GM12878 (cell line): Measurements from ENCODE around the gene DEFB124. TPM values are rescaled to one million over a fixed set of nuclear protein-coding genes. Genes with fewer than 3 reads are reported as not detected.

Experiments
- ATAC-seq: fragments of 200-7000 bp; cut with Tn5 transposase; 3 replicates; pipeline ENCODE4 v1.9.1; 2020; ENCODE audit warnings: mild to moderate bottlenecking, moderate library complexity
- BruUV-seq: library from RNA; stranded (reverse); fragments of 400-500 nt; replicated peaks from 2 replicates; lab custom pipeline; 2021; lab: Mats Ljungman, UMichigan
- CTCF ChIA-PET: fragments of 300-600 bp; sonication (Branson Sonifier 250); formaldehyde crosslinking; extraction: SDS; loops from one replicate; lab custom pipeline; 2021; ENCODE audit warnings: inconsistent platforms; lab: Yijun Ruan, JAX
- POLR2A ChIA-PET: fragments of 350-600 bp; formaldehyde crosslinking; extraction: SDS; loops from one replicate; lab custom pipeline; 2021; ENCODE audit warnings: inconsistent platforms; lab: Charles Lee
- RAD21 ChIA-PET: fragments of 300-600 bp; sonication (Branson Sonifier 250); formaldehyde crosslinking; loops from one replicate; lab custom pipeline; 2023; ENCODE audit warnings: antibody characterized with exemption; ENCODE audit not compliant: unreplicated experiment; lab: Charles Lee
- SMC1A ChIA-PET: fragments of 300-600 bp; sonication (Branson Sonifier 250); formaldehyde crosslinking; loops from one replicate; lab custom pipeline; 2023; ENCODE audit not compliant: unreplicated experiment, uncharacterized antibody; lab: Charles Lee
- DNase-seq: peaks from one replicate; pipeline ENCODE4 v3.0.0-alpha.2; 2011; ENCODE audit warnings: low read depth, low spot score
- FAIRE-seq: peaks from 3 replicates; lab custom pipeline; 2011; peaks lifted over from hg19 to GRCh38; lab: Jason Lieb, UNC
- H2AFZ ChIP-seq: 2 replicates; pipeline ENCODE4 v1.6.0; 2011; ENCODE audit warnings: low read depth, low read length, control low read depth; ENCODE audit not compliant: control insufficient read depth
- H3K27ac ChIP-seq: 2 replicates; pipeline ENCODE4 v1.5.1; 2011; ENCODE audit warnings: control low read depth; ENCODE audit not compliant: control insufficient read depth, insufficient read depth
- H3K27me3 ChIP-seq, 2 experiments: replicated peaks in 1 of 2; 2 replicates each; pipeline versions ENCODE4 v1.6.0 to v1.6.1; 2011; ENCODE audit warnings: low read length in 1 of 2; ENCODE audit not compliant: control insufficient read depth in 2 of 2, insufficient read depth in 2 of 2
- H3K36me3 ChIP-seq, 2 experiments: 2 replicates each; pipeline ENCODE4 v1.5.1; 2011; ENCODE audit warnings: low read length in 1 of 2; ENCODE audit not compliant: control insufficient read depth in 2 of 2, insufficient read depth in 2 of 2
- H3K4me1 ChIP-seq: 2 replicates; pipeline ENCODE4 v1.6.1; 2011; ENCODE audit warnings: mild to moderate bottlenecking, low read length, moderate library complexity, mixed read lengths; ENCODE audit not compliant: control insufficient read depth, insufficient read depth
- H3K4me2 ChIP-seq: 2 replicates; pipeline ENCODE4 v1.6.0; 2011; ENCODE audit warnings: control low read depth; ENCODE audit not compliant: control insufficient read depth, insufficient read depth
- H3K4me3 ChIP-seq: fragments of 200-600 bp; sonication (generic); 2 replicates; pipeline ENCODE4 v1.5.1; 2016
- H3K79me2 ChIP-seq: 2 replicates; pipeline ENCODE4 v1.6.0; 2011; ENCODE audit warnings: low read length; ENCODE audit not compliant: control insufficient read depth, insufficient read depth
- H3K9ac ChIP-seq: 2 replicates; pipeline ENCODE4 v1.8.0; 2011; ENCODE audit warnings: low read length, control low read depth, mixed read lengths; ENCODE audit not compliant: control insufficient read depth, insufficient read depth
- H3K9me3 ChIP-seq: replicated peaks from 3 replicates; pipeline ENCODE4 v1.5.1; 2011; ENCODE audit warnings: mild to moderate bottlenecking, low read length; ENCODE audit not compliant: control insufficient read depth, insufficient read depth
- H4K20me1 ChIP-seq: 2 replicates; pipeline ENCODE4 v1.6.0; 2011; ENCODE audit not compliant: control insufficient read depth, insufficient read depth
- CTCF ChIP-seq, 3 experiments: IDR thresholded peaks in 2 of 3; conservative IDR thresholded peaks in 1 of 3; 2 replicates each; pipeline ENCODE4 v1.5.1; 2011; ENCODE audit warnings: low read depth in 3 of 3, low read length in 3 of 3, mild to moderate bottlenecking in 3 of 3, control low read depth in 2 of 3, moderate library complexity in 2 of 3, inconsistent platforms in 1 of 3, mixed read lengths in 1 of 3; ENCODE audit not compliant: control insufficient read depth in 2 of 3, insufficient read depth in 1 of 3; ENCODE audit errors: extremely low read depth in 1 of 3
- KAT2A ChIP-seq: conservative IDR thresholded peaks from 2 replicates; pipeline ENCODE4 v1.6.1; 2011; ENCODE audit warnings: low read depth, low read length; ENCODE audit not compliant: control insufficient read depth
- RAD21 ChIP-seq: IDR thresholded peaks from 2 replicates; pipeline ENCODE4 v1.6.1; 2011; ENCODE audit warnings: mild to moderate bottlenecking, low read depth, low read length, moderate library complexity; ENCODE audit not compliant: insufficient read depth
- SKIL ChIP-seq: fragments of 450-650 bp; IDR thresholded peaks from 2 replicates; pipeline ENCODE4 v1.6.1; 2017; ENCODE audit warnings: mild to moderate bottlenecking, low read depth, inconsistent platforms; ENCODE audit not compliant: poor library complexity, severe bottlenecking
- SMAD5 ChIP-seq: IDR thresholded peaks from 2 replicates; pipeline ENCODE4 v1.6.1; 2016; ENCODE audit warnings: antibody characterized with exemption, low read depth
- SRF ChIP-seq, 2 experiments: IDR thresholded peaks; 2 replicates each; pipeline ENCODE4 v1.6.1; 2011; ENCODE audit warnings: low read depth in 2 of 2, low read length in 2 of 2, mild to moderate bottlenecking in 1 of 2, moderate library complexity in 1 of 2
- YY1 ChIP-seq: IDR thresholded peaks from 2 replicates; pipeline ENCODE4 v1.6.1; 2011; ENCODE audit warnings: low read depth, mild to moderate bottlenecking, low read length
- ZNF217 ChIP-seq: fragments of 450-650 bp; IDR thresholded peaks from 2 replicates; pipeline ENCODE4 v1.6.1; 2017; ENCODE audit warnings: antibody characterized with exemption, mild to moderate bottlenecking
- WGBS: methylation state at CpG from one replicate; pipeline ENCODE4 v1.1.6; 2016; ENCODE audit warnings: low lambda C conversion rate; ENCODE audit not compliant: insufficient replicate concordance, insufficient coverage; ENCODE audit errors: missing lambda C conversion rate; 5-methylcytosine and 5-hydroxymethylcytosine counted together
- in situ Hi-C: fragments of 300-500 bp; cut with MboI; formaldehyde crosslinking; loops from 9 replicates; pipeline ENCODE4 v1.14.3; 2018; ENCODE audit warnings: mixed read lengths
- intact Hi-C: fragments of 100-400 bp; cut with micrococcal nuclease; formaldehyde crosslinking; loops from one replicate; pipeline ENCODE4 v1.14.2; 2022; ENCODE audit not compliant: unreplicated experiment
- polyA plus RNA-seq, 11 experiments: library from polyadenylated mRNA; depleted of rRNA in 4 of 11; unstranded in 6 of 11; stranded (reverse) in 5 of 11; fragments of >200 nt; fragmentation: Nextera tagmentation in 4 of 11; fragmentation: Illumina TruSeq in 1 of 11; extraction: Ambion mirVana in 4 of 11; extraction: Trizol in 1 of 11; gene quantifications; 1 replicate in 1 of 11; 2 replicates in 10 of 11; pipeline versions ENCODE4 v1.2.1 to v1.2.3, GENCODE V29; 2011 to 2016; ENCODE audit warnings: inconsistent platforms in 2 of 11, missing spikeins in 2 of 11, low read depth in 1 of 11
- total RNA-seq, 4 experiments: library from RNA; depleted of rRNA in 3 of 4; stranded (reverse); fragments of >200 nt in 3 of 4; fragmentation: Illumina TruSeq in 1 of 4; extraction: Trizol in 1 of 4; gene quantifications; 2 replicates each; pipeline versions ENCODE4 v1.2.1 to v1.2.3, GENCODE V29; 2013 to 2021

Gene DEFB124
- total and polyA plus RNA-seq, 10 of the 15 experiments (the other 5 are each of a cell fraction or from before 2014, with no cell fraction given): not detected

- Histone ChIP-seq H3K4me1 (peaks cover 10% of the 10 kb centered on the region), H3K36me3 (0 out of 4 replicates have a peak, but pooled peaks cover 0 to 2% of the 10 kb centered on the region in 2 experiments), H2AFZ (no peak overlapping the region), H3K4me2 (peak overlapping the region; percentile 85), H3K27me3 (no peaks in the 10 kb centered on the region), H3K4me3 (peak overlapping the region; percentile 90), H3K9ac (peak overlapping the region; percentile 92), H3K9me3 (no peaks in the 10 kb centered on the region), H3K27ac (peak overlapping the region; percentile 85), H3K79me2 (peaks cover 50% of the 10 kb centered on the region), H4K20me1 (no peaks in the 10 kb centered on the region)
- ChIA-PET RAD21 (interaction anchor here (1.1 kb wide), 1 partner anchor 97 kb away, joined by 3 read pairs; no protein-coding TSS in a partner anchor), SMC1A (interaction anchor here (1.1 to 1.2 kb wide), 2 partner anchors 13 to 97 kb away, joined by 3 to 7 read pairs; no protein-coding TSS in a partner anchor), CTCF (interaction anchor here (0.7 to 1.1 kb wide), 5 partner anchors 20 to 97 kb away, joined by 3 read pairs; no protein-coding TSS in a partner anchor), POLR2A (interaction anchor here (1.0 kb wide), 1 partner anchor 32 kb away, joined by 3 read pairs; a partner anchor contains a TSS)
- in situ Hi-C loops: no loop called here
- DNase-seq (no peak), FAIRE-seq (peak; percentile 83), ATAC-seq (peak; percentile 40)
- BruUV-seq: no TSS peak
- 31% methylated on average over 3 of the region's 3 CpGs for WGBS
- intact Hi-C loops: loop anchor here (2.0 to 5.0 kb wide), 2 partner anchors 97 to 207 kb away; partner anchors contain the start of gene BCL2L1
- TF ChIP-seq RAD21: no peak
- TF ChIP-seq CTCF (IDR thresholded peaks at IDR 0.05 in 2 of 3, conservative IDR thresholded peaks at IDR 0.05 in 1 of 3; ENCODE audit: control insufficient read depth in 2 of 3, extremely low read depth in 1 of 3, insufficient read depth in 1 of 3, low read depth in 3 of 3, low read length in 3 of 3): no peak
- no peak for TF ChIP-seq SMAD5
- TF ChIP-seq ZNF217: no peak
- TF ChIP-seq SRF (IDR thresholded peaks at IDR 0.05; ENCODE audit: low read depth in 2 of 2, low read length in 2 of 2): peak; percentile 21 to 28; a peak in 1 of 4 replicates
- no peak for TF ChIP-seq SKIL
- TF ChIP-seq YY1: peak; percentile 26; the same call in 1 of the 2 replicates
- TF ChIP-seq KAT2A: no peak
These were observed 40.8 kb upstream of the DEFB124 start for GRCh38 chr20:31515775-31516107.
